22Rv1 (cell line): ENCODE measurements around the gene C2CD2.

Experiments used
- CTCF ChIP-seq: fragments of 450-650 bp; IDR thresholded peaks from 2 replicates; pipeline ENCODE4 v1.5.1; 2017; ENCODE audit warnings: mild to moderate bottlenecking
- ZFX ChIP-seq: fragments of 450-650 bp; IDR thresholded peaks from 2 replicates; pipeline ENCODE4 v1.6.1; 2017; ENCODE audit warnings: antibody characterized with exemption, borderline replicate concordance

- TF ChIP-seq CTCF (no peak), ZFX (no peak)
Measured at GRCh38 chr21:41921021-41921420, 32.8 kb downstream of the C2CD2 start.
